ENCODE results near the gene GCK.

GCK gene

DNA sequence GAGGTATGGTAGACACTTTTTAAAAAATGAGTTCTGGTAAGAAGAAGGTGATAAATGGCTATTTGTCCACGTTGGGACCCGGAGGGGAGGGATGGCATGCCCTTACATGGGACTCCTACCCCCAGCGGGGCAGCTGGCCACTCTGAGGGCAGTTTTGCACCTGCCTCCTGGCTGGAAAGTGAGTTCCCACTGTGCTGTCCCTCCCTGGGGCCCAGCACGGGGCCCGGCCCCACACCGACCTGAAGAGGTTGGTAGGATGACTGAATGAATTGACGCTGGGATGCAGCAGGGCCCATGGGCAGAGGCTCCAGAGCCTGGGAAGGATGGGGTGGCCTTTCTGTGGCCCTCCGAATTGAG lies 85.7 kb downstream of the GCK start:
- DNase-seq: no peak

DNA sequence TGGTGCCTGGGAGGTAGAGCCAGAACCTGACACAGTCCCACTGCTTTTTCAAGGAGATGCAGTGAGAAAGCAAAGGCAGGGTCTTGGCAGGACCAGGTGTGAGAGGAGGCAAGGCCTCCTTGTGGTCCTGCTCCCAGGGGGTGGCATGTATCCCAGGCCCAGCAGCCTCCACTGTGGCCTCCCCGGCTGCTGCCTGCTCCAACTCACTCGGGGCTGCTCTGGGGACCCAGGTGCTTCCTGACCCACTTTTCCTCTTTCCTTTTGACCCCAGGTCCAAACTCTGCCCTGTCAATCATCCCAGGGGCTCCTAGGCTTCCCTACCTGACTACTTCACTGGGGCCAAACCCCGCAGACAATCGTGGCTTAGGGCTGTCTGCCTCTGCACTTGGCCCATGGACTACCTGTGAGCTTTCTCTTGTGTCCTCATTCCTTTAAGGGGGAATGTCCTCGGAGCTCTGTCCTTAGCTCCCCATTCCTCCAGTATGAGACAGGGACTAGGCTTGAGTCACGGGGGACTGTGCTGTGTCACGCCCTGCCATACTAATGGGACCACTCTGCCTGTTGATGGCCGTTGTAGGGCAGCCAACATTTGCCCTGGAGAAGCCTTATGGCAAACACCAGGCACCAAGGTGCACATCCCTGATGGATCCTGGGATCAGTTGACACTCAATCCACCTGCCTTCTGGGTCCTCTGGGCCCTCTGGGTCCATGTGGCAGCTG lies 86.2 kb downstream of the GCK start:
- no peak for DNase-seq

DNA sequence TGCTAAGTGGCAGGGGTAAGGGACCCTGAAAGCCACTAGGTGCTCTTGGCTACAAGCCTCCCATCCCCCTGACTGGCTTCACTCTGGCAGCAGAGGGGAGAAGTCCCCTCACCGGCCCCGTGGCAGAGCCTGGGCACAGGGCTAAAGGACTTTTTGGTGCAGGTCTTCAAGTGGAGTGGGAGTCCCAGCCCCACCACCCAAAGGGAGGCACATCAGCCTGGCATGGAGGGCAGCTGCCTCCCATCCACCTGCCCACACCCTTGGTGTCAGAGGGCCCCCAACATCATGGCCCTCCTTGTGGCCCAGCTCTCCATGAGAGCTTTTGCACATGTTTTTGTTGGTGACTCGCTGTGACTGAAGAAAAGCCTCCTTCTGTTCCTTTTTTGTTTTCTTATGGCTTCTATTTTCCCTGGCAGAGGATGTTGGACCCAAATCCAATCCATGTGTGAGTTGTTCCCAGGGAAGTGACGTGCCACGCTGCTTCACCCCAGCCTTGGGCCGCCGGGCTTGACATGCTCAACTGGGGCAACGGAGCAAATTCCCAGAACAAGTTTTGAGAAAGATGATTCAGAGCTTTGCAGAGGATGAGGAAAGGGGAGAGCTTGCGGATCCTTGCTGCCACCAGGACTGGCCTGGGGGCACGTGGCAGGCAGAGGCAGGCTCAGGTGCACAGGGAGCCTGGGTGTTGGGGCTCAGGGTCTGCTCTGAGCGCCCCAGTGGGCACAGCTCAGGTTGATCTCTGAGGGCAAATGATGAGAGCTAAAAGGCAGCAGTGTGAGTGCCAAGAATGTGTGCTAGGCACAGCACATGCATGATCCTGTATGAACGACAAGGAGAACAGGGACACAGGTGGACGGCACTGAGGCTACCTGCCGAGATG lies 87.0 kb downstream of the GCK start:
- DNase-seq: no peak

DNA sequence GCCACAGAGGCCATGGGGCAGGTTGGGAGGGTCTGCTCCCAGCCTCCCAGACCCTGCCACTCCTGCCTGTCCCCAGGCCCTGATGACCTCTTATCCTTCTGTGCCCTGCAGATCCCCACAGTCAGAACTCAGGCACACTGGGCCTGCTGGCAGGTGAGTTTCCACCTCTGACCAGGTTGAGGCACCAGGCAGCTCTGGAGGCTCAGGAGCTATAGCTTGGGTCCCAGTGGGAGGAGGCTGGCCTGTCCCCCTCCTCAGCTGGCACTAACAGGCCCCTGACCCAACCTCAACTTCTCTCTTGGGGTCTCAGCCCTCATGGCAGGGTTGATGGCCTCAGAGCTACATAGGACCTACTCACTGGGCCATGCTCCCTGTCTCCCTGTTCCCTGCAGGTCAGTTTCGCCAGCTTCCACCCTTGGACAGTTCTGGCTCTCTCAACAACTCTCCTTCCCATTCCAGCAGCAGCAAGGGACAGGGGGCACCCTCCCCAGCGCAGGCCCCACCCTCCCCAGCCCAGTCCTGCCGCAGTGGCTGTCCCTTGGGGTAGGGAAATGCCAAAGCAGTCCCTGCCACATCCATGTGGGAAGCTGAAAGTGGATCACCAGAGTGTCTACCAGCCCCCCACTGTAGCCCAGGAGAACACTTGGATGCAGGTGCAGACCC lies 87.8 kb downstream of the GCK start:
- DNase-seq: no peak

DNA sequence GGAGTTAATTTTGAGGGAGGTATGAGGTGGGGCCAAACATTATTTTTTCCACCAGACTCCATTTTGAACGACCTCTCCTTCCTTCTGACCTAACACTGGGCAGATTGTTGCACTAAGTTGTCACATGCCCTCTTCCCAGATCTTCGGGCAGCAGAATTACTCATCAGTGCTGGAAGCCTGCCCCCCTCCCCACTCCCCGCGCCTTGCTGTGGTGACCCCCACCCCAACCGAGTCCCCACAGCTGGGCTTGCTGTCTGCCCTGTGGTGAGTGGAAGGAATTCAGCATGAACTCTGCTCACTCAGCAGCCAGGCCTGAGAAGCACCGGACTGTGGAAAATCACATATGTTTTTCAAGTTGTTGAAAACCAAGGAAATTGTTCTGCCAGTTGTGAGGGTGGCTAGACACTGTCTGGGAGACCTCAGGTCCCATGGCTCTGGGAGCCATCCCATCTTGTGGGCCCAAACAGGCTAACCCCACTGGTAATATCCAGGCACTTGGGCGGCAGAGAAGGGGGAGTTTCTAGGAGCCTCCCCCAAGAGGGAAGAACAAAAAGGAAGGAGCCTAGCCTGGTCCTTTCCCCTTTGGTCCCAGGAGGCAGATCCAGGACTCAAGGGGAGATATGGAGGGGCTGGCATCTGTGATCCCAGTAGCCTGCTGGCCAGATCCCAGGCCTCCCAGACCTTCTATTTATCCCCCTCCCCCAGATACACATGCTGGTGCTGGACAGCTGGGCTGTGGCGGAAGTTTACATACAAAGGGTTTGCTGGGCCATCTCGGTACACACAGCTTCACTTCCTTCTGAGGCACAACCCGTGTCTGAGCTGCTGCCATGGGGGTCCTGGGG lies 88.6 kb downstream of the GCK start:
- peak; percentile 85 for DNase-seq

DNA sequence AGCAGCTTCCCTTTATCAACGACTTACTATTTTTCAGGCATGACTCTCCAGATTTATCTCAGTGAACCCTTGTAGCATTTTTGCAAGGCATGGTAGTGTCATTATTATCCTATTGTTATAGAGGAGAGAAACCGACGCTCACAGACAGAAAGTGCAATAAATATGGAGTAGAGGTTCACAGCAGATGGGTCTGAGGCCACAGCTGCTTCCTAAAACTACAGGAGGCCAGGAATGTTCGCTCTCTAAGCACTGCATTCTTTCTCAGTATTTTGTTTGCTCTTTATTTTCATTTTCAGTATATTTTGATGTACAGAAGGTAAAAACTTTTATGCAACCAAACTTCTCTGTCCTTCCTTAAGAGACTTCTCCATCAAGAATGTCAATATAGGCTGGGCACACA lies 89.6 kb downstream of the GCK start:
- DNase-seq: no peak

DNA sequence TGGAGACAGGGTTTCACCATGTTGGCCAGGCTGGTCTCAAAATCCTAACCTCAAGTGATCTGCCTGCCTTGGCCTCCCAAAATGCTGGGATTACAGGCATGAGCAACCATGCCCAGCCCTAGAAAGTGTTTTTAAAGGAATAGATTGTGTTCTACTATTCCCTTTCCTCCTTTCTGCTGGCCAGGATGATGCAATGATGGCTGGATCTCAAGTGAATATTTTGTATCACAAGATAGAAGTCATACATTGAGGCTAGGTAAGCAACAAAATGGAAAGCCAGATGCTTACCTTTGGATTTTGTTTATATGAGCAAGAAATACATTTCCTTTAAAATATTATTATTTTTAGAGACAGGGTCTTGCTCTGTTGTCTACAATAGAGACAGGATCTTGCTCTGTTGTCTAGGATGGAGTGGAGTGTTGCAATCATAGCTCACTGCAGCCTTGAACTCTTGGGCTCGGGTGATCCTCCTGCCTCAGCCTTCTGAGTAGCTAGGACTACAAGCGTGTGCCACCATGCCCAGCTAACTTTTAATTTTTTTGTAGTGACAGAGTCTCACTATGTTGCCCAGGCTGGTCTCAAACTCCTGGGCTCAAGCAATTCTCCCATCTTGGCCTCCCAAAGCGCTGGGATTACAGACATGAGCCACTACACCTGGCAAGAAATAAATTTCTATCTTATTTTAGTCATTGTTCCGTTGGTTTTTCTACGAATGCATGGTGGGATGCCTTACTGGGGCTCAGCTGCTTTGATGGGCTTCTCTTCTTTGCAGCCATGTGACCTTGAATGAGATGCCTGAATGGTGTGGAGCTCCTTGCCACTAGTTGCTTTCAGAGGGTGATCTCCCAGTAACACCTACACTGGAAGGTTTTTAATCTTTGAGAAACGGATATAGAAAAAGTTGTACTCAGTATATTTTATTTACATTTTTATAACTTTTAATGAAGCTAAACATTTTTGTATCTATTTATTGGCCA lies 90.9 kb downstream of the GCK start:
- DNase-seq: no peak

DNA sequence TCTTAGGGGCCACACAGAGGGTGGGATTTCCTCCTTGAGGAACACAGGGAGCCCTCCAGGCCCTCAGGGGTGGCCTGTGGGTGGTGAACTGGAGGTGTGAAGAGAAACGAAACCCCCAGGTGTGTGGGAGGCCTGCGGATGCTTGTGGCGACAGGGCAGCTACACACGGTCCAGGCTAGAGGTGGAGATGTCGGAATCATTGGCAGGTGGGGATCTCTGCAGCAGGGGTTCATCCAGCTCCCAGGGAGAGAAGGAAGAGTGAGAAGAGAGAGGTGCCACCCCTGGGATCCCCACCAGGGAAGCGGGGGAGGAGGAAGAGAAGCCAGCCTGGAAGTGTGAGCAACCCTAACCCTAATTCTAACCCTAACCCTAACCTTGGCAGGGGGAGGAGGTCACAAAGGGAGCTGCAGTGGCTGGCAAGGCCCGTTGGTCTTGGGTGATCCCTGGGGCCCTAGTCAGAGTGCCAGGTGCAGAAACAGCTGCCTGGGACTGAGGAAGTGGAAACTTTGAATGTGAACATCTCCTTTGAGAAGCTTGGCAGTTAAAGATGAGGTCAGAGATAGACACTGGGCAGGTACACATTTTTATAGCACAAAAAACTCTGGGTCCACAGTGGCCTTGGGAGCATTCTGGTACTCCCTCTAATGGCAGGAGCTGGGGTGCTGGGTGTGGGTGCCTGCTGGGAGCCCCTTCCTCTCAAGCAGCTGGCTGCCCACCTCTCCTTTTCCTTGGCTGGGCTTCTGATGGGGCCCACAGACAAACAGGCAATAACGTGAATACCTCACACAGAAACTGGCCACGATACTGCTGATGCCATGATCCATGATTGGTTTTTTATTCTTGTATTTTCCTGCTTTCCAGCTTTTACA lies 91.9 kb downstream of the GCK start:
- DNase-seq: no peak

DNA sequence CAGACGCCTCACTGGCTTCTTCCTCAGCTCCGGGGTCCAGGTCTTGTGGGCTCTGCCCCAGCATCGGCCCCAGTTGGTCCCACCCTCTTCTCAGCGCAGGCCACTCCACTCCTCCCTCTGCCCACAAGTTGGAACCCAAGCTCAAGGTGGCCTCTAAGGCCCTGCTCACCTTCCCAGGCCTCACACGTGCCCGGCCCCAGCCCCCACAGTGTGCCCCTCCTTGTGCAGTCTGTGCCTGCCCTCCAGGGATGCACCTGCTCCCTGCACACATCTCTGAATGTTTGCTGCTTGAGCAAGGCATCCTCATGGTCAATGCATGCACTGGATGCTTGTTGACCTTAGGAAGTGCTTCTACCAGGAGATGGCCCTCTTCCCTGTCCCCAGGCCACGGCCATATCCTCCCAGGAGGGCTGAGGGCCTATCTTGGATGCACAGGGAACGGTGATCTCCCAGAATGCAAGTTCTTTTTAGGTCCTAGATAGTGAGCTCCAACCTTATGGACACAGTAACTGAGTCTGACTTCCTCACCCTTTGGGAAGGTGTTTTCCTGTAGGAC lies 92.8 kb downstream of the GCK start:
- no peak for DNase-seq

DNA sequence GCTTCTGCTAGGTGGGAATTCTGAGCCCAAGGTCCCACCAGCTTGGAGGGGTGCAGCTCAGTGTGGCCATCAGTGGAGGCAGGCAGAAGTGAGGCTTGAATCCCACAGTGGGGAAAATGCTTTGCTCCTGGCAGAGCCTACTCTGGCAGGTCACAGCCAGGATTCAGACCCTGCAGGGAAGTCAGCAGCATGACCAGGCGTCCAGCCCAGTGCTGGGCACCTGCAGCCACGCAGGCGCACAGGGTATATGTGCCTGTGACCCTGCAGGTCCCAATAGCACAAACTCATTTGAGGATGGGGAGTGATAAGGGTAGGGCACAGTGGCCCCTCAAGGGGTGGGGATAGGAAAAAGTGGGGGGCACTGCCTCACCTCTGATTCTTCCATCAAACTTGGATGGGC lies 93.5 kb downstream of the GCK start:
- DNase-seq: no peak

DNA sequence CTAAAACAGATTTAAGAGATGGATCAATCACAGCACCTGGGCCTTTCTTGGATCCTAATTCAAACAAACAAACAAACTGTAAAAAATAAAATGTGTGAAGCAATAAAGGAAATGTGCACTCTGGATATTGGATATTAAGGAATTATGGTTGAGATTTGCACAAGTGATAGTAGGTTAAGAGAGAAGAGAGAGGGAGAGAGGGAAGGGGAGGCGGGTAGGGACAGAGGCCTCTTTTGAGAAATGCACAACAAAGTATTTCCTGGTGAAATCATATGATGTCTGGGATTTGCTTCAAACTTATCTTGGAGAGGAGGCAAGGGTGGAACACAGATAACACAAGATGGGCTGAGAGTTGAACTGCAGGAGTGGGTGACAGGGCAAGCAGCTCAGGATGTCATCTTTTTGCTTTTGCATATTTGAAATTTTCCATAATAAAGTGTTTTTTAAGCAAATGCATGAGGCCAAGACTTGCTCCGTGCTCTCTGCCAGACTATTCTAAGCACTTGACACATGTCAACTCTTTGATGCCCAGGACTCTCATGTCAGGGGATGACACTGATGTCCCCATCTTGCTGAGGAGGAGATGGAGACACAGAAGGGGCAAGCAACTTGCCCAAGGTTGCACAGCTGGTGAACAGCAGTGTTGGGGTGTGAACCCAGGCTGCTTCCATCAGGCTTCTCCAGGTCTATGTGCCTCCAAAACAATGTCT lies 94.2 kb downstream of the GCK start:
- no peak for DNase-seq

DNA sequence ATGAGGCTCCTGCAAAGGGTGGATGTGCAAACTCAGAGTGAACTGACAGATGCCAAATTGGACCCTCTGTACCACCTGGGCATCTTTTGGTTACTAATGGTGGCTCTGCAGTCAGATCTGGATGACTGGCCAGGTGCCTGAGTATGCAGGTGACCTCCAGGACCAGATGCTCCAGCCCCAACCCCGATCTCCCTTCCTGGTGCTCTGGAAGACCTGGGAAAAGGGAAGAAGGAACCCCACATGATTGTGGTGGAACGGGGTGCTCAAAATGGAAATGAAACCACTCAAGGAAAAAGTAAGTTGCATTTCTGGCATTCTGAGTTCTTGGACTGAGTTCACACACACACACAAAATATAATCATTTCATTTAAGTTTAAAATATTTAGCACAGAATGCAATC lies 94.9 kb downstream of the GCK start:
- no peak for DNase-seq

Measured in left hindlimb (tissue), 1 donor.